SIG-M5 (cell line): Measurements from ENCODE around the gene SETD4.

ENCODE experiments used
- DNase-seq: peaks from one replicate; lab custom pipeline; 2025; lab: John Stamatoyannopoulos, UW

The SETD4 gene

DNA sequence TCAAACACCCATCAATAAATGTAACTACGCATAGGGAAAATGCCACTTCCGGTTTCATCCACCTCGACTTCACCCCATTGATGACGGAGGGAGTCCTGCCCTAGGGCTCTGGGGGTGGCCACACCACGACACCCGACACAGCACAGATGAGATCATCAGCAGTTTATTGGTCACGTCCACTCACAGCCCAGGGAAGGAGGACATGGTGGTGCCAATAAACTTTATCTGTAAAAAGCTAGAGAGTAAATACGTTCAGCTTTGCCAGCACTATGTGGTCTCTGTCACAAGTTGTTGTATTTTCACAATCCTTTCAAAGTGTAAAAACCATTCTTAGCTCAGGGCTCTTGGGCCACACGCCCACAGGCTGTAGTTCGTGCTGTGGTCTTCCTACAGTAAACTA, 16.3 kb downstream of the SETD4 start:
- DNase-seq, result no peak

DNA sequence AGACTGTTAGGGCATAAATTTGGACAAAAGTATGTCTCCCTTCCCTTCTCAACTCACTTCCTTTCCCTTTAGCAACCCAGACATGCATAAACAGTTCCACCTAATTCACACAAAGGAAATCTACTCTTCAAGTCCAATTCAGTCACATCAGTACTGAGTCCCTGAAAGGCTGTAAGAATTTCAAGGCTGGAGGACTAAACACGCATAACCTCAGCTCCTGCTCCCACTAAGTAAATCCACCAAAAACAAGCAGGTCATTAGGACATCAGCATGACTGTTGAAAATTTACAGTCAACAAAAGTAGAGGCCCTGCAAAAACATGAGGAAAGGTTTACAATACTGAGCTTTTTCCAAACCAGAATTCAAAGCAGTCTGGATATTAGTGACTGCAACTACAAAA, 18.4 kb downstream of the SETD4 start:
- no peak for DNase-seq

DNA sequence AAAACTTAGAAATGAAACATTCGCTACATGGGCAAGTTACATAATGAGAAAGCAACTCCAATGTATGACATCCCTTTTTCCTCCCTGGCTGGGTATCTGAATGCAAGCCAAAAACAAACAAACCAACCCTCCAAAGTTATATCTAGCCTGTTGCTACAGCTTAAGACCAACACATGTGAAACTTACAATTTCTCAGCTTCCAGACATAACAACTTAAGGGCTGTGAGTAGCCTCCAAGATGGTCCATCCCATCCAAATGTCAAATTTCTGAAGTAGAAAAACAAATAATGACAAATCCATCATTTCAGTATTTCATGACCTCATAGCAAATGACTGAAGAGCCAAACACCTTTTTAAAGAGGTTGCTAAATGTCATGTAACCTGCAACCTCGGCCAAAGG, 19.9 kb downstream of the SETD4 start:
- no peak for DNase-seq

DNA sequence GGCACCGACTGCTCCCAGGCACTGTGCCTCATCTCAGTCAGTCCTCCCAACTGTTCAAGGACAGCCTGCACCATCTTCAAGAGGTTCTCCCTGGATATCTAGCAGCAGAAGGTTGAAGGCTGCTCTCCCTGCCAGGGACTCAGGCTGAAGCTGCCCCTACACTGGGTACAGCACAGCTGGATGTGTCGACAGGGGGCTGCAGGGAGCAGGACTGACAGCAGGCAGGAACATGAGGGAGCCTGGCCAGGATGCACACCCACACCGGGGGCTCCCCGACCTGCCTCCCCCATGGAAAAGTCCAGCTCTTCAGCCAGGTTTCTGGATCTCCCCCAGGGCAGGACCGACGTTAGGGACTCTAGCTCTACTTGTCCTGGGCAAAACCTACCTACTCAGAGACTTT, 20.5 kb downstream of the SETD4 start:
- DNase-seq, result no peak

DNA sequence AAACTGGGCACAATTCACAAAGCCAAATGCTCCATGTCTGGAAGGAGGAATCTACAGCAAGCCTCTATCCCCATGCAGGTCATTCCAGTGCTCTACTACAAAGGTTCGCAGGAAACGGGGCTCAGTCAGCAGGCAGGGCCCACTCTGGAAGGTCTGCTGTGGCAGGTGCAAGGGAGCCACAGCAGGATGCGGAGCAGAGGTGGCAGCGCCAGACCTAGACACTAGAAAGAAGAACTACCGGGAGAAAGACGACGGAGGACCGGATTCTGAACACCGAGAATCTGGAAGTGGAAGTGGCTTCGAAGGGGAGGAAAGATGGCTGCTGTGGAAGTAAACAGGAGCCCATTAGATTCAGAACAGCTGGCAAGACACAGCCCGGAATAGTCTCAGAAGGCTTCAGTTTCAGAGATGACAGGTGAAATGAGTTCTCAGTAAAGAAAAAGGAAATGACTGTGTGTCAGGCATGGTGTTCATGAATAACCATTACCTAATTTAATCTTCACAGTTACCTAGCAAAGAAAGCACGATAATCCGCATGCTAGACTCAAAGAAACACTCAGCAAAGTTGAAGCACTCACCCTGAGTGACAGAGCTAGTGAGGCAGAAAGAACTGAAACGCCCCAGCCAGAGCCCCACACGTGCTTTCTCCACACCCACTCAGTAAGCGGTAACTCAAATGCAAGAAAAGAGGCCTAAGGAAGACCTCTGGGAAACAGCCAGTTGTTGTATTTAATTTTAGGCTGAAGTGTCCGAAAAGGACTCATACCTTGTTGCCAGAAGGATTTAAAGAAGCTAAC, 21.4 kb downstream of the SETD4 start:
- no peak for DNase-seq

DNA sequence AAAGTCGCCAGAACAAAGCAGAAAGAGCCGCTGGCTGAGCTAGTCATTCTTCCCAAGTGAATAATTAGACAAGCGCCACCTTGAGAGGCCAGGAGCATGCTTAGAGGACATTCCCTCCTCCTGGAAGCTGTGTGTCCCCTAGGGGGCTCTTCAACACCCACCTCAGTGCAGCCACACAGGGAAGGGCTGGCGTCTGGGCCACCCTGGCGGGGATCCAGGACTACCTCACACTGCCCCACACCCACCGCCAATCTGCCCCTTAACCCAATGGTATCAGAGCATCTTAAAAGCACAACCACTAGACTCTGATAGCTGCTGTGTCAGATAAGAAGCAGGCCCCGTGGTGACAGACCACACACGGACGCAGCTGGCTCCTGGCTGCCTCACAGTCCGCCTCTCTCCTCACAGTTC, 24.9 kb downstream of the SETD4 start:
- no peak for DNase-seq

DNA sequence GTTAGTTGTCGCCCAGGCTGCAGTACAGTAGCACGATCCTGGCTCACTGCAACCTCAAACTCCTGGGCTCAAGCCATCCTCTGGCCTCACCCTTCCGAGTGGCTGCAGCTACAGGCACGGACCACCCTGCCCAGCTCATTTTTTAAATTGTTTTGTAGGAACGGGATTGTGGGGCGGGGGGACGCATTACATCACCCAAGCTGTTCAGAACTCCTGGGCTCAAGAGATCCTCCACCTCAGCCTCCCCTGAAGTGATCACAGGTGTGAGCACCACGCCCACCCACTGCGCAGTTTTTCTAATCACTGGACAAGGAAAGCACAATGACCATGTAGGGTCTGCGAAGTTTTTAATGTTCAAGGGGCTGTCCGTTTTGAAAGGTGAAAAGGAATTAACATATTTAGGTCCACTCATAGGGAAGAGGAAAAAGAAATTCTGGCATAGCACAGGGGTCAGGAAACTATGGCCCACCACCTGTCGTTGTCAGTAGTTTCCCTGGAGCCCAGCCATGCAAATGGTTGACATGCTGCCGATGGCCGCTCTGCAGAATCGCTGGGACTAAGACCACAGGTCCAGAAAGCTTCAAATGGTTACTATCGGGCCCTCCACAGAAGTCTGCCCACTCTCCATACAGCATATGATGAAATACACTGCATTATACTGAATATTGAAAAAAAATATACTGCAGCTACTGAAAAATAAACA, 26.0 kb downstream of the SETD4 start:
- no peak for DNase-seq

DNA sequence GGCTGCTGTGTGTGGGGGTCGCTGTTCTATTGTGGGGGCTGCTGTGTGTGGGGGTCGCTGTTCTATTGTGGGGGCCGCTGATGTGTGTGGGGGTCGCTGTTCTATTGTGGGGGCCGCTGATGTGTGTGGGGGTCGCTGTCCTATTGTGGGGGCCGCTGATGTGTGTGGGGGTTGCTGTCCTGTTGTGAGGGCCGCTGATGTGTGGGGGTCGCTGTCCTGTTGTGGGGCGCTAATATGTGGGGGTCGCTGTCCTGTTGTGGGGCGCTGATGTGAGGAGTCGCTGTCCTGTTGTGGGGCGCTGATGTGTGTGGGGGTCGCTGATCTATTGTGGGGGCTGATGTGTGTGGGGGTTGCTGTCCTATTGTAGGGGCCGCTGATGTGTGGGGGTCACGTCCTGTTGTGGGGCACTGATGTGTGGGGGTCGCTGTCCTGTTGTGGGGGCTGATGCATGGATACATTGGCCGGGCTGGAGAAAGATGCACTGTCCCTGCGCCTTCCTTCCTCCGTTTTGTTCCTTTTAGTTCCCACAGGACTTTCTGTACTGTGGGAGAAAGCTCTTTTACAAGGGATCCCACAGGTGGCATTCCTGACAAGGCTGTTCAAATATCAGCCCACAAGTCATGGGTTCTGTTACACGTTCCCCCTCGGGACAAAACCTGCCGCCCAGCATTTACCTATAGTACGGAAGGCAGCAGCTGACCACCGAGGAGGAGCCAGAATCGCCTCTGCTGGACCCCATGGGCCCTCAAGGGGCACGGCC, 27.5 kb downstream of the SETD4 start:
- DNase-seq, result no peak

DNA sequence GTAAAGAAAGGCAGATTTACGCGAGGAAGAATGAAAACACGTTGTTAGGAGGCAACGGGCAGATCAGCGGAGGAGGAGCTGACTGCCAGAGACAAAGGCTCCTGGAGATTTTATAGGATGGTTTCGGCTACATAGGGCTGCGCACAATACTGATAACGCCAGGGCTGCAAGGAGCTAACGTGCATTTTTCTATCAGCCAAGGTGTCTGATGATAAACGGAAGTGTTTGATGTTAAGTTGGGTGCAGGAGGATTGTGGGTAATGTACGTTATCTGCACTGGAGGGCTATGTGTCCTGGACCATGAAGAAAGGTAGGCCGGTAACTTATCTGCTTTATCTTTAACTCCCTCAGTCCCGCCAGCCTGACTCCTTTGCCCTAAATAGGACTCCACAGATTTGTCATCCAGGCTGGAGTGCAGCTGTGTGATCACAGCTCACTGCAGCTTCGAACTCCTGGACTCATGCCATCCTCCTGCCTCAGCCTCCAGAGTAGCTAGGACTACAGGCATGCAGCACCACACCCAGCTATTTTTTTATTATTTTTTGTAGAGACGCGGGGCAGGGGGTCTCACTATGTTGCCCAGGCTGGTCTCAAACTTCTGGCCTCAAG, 29.6 kb downstream of the SETD4 start:
- DNase-seq, result no peak

DNA sequence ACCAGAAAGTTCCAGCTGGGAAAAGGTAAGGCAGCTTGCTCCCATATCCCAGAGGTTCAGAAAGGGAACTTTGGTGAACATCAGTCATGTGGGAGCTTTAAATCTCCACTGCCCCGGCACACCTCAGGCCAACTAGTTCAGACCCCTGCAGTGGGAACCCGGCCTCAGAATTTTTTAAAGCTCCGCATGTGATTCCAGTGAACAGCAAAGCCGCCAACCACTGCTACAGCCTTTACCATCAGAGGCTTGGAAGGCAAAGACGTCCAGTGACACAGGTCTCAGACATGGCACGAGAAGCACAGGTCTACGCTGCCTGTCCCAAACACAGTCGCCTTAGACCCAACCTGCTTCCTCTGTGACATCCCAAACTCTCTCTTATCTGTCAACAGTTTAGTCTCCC, 31.0 kb downstream of the SETD4 start:
- no peak for DNase-seq

DNA sequence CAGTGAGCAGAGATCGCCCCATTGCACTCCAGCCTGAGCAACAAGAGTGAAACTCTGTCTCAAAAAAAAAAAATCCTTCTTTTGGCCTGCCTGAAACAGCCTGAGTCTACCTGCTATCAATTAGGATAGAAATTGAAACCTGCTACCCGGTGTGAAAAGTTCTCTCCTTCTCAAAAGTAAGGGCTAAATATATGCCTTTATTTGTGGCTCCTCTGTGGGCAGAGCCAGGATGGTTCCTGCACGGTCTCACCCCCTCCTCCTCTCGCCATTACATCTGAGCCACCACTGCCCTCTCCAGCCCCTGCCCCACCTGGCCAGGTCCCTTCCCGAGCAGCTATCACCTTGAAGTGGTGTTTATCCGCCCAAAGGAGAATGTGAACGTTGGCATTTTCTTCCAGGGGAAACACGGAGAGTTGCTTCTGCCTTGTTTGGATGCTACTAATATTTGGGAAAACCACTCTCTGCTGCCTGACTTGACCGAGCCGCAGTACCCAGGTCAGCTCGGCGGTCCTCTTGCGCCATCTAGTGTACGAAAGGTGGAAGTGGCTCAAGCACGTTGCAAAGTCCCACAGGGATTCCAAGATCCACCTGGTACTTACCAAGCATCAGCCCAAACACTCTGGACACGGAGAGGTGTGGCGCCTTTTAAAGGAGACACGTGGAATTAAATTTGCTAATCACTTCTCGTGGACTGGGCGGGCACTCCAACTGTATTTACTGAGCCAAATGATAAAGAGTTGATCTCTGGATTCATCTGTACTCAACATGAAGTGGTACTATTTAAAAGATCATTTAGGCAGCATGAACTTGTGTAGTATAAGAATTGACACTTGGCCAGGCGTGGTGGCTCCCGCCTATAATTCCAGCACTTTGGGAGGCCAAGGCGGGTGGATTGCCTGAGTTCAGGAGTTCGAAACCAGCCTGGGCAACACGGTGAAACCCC, 31.9 kb downstream of the SETD4 start:
- no peak for DNase-seq

DNA sequence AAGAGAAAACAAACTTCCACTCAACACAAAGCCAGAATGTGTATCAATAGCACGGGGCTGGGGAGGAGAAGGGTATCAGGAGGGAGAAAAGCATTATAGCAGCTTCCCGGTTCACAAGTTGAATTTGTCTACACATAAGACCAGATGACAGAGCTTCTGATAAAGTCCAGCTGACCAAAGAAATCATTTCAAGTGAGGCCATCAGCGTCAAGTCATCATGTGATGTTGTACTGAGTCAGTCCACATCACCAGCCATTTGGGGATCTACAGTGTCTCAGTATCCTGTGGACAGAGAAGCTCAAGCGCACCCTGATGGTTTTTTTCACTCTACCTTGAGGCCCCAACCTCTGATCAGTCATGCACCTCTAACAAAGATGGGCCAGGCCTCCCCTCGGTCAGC, 33.0 kb downstream of the SETD4 start:
- DNase-seq, result no peak

DNA sequence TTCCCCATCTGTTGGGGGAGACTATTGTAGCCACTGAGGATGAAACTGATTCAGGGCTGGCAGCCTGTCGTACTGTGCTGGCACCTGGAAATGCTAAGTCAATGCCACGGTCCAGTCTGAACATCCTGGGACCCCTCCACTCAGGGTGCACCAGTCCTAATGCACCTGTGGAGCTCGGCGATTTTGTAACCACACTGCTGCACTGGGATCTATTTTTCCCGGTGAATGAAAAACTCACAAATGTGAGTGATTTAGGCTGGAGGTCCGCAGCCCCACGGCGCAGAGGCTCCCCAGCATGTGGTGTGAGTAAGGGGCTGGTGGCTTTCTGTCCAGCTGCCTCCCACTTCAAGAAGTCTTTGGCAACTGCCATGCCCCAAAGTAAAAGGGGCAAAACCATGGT, 35.5 kb downstream of the SETD4 start:
- no peak for DNase-seq

DNA sequence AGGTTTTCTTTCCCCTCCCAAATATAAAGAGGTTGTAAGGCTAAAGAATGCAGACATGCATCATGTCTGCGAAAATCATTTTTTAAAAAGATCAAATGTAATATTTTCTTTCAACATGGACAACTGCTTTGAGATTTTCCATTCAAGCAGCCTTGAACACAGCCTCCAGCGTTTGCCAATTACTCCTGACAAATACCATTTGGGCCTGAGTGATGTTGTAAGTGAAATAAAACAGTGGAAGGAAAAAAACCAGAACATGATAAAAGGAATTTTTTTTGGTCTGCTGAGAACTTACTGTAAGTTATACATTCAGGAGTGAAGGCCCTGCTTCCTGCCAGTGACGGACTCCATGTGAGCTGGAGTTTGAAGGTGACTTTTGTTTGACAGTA, 37.2 kb downstream of the SETD4 start:
- no peak for DNase-seq

DNA sequence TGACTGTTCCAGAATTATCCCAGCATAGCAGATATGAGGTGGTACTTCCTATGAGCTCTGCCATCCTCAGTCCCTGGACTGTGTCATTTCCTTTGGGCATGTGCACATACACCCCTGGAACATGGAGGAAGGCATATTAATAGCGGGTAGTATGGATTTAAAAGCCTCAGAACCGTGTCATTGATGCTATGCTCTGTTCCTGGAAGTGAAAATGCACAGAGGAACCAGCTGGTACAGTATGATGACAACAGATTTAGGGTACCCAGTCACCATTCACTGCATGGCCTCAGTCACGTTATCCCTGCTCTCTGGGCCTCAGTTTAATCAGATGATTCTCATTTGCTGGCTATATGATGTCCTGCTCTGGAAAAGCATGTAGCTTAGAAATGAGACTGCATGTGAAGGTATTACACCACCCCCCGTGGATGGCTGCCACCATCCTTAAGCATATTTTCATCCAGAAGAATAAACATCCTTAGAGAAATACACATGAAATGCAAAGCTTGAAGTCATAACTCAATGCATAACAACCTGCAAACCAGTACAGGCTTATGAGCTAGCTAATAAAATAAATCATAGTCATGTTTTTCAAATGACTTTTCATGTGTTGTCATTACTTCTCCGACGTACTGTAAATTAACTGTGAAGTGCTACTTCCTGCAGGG, 37.8 kb downstream of the SETD4 start:
- DNase-seq, result no peak

DNA sequence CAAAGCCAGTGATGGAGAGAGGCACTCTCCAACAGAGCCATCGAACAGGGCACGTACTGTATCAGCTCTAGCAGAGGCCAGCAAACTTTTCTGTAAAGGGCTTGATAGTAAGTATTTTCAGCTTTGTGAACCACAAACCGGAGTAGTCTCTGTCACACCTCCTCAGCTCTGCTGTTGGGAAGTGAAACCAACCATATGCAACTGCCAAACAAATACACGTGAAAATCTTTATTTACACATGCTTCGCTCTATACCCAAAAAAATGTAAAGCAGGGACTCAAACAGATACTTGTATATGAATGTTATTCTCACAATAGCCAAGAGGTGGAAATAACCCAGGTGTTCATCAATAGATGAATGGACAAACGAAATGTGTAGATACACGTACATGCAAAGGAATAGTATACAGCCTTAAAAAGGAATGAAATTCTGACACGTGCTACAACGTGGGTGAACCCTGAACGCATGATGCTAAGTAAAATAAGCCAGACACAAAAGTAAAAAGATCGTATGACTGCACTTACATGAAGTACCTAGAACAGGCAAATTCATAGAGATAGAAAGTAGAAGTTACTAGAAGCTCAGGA, 39.0 kb downstream of the SETD4 start:
- DNase-seq, result no peak

DNA sequence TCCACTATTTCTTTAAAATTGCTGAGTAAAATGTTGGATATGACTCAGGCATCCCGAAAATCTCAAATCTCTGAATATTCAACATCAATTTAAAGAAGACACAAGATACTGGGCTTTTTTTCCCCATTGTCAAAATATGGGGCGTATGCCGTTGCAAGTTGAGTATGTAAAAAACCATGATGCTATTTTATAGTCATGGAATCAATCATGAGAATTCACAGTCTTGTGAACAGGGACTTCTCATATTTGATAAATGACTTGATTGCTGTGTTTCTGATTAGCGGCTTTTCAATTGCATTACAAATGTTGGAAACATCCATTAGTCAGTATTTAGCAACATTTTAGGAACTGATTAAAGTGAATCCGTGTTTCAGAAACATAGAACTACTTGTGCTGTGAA, 45.3 kb downstream of the SETD4 start:
- DNase-seq, result no peak

DNA sequence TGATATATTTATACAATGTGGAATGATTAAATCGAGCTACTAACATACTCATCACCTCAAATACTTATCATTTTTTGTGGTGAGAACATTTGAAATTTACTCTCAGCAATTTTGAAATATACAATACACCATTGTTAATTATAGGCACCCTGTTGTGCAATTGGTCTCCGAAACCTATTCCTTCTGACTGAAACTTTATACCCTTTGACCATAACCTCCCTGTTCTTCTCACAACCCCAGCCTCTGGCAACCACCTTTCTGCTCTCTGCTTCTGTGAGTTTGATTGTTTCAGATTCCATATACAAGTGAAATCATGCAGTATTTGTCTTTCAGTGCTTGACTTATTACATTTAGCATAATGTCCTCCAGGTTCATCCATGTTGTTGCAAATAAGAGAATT, 49.5 kb downstream of the SETD4 start:
- no peak for DNase-seq

DNA sequence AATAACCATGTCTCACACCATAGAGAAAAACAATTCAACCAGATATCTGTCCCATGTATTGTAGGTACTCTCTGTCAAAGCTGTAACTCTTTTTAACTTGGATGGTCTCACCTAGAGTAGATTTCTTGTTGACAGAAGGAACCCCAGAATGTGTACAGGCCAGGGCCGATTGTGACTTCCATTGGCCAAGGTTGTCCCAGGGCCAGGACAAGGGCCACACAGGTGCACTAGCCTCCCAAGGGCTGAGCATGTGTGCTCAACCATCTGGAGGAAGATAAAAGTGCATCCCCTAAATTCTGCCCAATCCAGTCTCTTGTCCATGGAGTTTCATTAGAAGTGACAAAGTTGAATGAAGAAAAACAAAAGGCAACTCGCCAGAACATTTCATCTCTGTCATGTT, 51.8 kb downstream of the SETD4 start:
- no peak for DNase-seq

DNA sequence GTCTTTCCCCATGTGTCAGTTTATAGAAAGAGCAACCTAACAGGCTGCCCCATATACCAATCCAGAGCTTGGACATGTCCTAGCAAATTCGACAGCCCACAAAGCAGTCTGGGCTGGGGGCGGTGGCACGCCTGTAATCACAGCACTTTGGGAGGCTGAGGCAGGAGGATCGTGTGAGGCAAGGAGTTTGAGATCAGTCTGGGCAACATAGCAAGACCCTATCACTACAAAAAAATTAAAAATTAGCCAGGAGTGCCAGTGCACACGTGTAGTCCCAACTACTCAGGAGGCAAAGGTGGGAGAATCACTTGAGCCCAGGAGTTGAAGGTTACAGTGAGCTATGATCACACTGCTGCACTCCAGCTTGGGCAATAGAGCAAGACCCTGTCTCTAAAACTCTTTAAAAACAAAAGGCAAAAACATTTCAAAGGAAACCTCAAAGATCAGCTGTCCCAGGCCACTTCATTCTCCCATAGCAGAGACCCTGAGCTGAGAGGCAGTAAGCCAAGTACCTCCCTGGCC, 54.4 kb downstream of the SETD4 start:
- no peak for DNase-seq
